GM21825 (cell line): Measurements from ENCODE around the gene SYNGR3.
A peak's percentile ranks its signal among the peaks of the same experiment; 100 is the strongest.

ENCODE experiments used
- ATAC-seq: cut with Tn5 transposase; IDR thresholded peaks from one replicate; pipeline ENCODE4 v1.9.1; 2021; ENCODE audit warnings: mild to moderate bottlenecking, moderate library complexity; ENCODE audit not compliant: unreplicated experiment

The SYNGR3 gene

GRCh38 chr16:1976216-1976520 lies 13.6 kb upstream of the SYNGR3 start:
- no peak for ATAC-seq

GRCh38 chr16:1976951-1977874 lies 12.6 kb upstream of the SYNGR3 start:
- ATAC-seq = no peak

GRCh38 chr16:1977875-1978268 lies 11.9 kb upstream of the SYNGR3 start:
- no peak for ATAC-seq

GRCh38 chr16:1978476-1979120 lies 11.2 kb upstream of the SYNGR3 start:
- ATAC-seq = no peak

- no peak for ATAC-seq
Observed at GRCh38 chr16:1979271-1980029, 10.3 kb upstream of the SYNGR3 start.

GRCh38 chr16:1980030-1980769 lies 9.6 kb upstream of the SYNGR3 start:
- no peak for ATAC-seq

- no peak for ATAC-seq
Observed at GRCh38 chr16:1980770-1981087, 9.0 kb upstream of the SYNGR3 start.

GRCh38 chr16:1981398-1981836 lies 8.4 kb upstream of the SYNGR3 start, which contains the start of gene NOXO1:
Gene NOXO1, minus strand, starts transcription at chr16:1981469. Its CDS starts 290 bp downstream, at chr16:1981179.
- no peak for ATAC-seq

- ATAC-seq = no peak
Observed at GRCh38 chr16:1982013-1982433, 7.7 kb upstream of the SYNGR3 start.

- ATAC-seq = no peak
Observed at GRCh38 chr16:1982991-1983543, 6.7 kb upstream of the SYNGR3 start.

- peak; percentile 63 for ATAC-seq
Observed at GRCh38 chr16:1983544-1984346, 6.0 kb upstream of the SYNGR3 start, which contains the start of gene GFER. Gene GFER, plus strand, starts transcription at chr16:1984193. Its CDS starts 26 bp downstream, at chr16:1984219.

GRCh38 chr16:1984347-1985225 lies 5.2 kb upstream of the SYNGR3 start:
- ATAC-seq = no peak

- ATAC-seq = no peak
Observed at GRCh38 chr16:1985466-1986150, 4.2 kb upstream of the SYNGR3 start.

GRCh38 chr16:1987198-1987597 lies 2.6 kb upstream of the SYNGR3 start:
- ATAC-seq = no peak

- ATAC-seq = no peak
Observed at GRCh38 chr16:1990101-1990350, 256 bp downstream of the SYNGR3 start.

GRCh38 chr16:1990351-1991134 lies 773 bp downstream of the SYNGR3 start:
- no peak for ATAC-seq

GRCh38 chr16:1991135-1991551 lies 1.4 kb downstream of the SYNGR3 start:
- peak; percentile 27 for ATAC-seq

GRCh38 chr16:1991588-1991947 lies 1.8 kb downstream of the SYNGR3 start:
- ATAC-seq = no peak
